RPMI8226 (cell line): ENCODE data around the gene VAV3.

Experiments used
- DNase-seq: peaks from one replicate; pipeline ENCODE4 v3.0.0-alpha.2; 2015

VAV3 gene

DNA sequence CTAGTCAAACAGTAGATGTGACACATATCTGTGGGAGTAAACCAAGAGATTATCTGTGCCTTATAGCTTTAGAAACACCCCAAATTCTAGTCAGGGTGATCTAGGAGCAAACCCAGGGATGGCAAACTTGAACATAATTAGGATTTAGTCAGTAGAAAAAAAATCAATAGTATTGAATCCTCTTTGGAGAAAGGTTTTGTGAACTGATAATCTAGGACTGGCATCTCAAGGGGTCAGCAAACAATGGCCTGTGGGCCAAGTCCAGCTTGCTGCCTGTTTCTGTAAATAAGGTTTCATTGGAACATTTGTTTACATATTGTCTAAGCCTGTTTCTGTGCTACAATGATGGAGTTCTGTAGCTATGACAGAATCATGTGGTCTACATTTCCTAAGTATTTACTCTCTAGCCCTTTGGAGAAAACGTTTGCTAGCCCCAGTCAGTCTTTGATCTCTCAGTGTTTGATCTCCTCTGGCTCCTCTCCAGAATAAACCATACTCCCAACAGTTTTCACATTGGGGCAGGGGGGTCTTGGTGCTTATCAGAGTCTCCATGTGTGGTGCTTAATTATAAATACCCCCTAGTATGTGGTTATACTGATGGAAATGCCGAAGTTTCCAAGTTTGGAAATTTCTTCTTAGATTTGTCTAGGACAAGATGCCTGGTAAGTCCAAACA lies 438.3 kb downstream of the VAV3 start:
- no peak for DNase-seq

DNA sequence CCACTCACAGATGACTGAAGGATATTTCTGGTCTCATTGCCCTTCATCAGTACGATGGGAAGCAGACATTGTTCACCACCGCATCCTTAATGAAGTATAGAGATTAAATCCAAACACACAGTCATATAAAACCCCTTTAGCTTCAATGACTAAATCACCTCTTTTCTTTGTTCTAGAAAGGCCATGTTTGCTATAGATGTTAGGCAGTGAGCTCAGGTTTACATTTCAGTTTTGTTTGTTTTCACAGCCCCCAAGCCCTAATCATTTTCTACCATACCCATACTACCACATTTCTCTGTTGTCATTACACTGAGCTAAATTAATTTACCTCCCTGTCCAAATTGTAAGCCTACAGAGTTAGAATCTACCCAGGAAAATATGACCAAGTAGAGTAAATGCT lies 439.0 kb downstream of the VAV3 start:
- DNase-seq = no peak

DNA sequence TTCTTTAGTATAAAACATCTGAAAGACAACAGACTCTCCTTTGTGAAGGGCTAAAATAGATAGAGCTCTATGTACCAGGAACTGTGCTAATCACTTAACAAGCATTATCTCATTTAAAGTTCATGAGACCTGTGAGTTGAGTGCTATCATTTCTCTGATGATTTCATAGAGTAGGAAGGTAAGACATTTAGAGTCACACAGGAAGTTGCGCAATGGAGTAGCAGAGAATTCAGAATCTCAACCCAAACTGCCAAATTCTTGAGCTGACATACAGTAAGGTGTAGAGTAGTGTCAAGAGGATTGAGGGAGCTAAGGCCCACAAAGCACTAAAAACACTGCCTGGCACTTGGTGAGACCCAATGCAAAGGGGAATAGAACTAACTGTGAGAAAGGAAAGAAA lies 439.8 kb downstream of the VAV3 start:
- no peak for DNase-seq

DNA sequence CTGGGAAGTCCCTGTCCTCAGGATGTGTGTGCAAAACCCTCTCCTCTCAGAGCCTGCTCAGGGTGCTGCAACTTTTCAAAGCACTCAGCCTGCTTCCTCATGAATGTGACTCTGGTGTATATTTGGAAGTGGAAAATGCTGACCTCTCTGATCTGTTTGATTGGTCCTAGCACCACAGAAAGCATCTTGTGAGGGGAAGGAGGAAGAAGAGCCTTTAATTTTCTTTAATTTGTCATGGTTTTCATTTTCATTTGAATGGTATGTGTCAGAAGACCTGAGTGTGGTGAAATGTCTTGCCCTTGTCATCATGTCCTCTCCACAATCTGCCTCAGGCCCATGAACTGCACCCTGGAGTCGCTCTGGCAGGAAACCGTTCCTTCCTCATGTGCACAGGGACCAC lies 440.7 kb downstream of the VAV3 start:
- DNase-seq = no peak

DNA sequence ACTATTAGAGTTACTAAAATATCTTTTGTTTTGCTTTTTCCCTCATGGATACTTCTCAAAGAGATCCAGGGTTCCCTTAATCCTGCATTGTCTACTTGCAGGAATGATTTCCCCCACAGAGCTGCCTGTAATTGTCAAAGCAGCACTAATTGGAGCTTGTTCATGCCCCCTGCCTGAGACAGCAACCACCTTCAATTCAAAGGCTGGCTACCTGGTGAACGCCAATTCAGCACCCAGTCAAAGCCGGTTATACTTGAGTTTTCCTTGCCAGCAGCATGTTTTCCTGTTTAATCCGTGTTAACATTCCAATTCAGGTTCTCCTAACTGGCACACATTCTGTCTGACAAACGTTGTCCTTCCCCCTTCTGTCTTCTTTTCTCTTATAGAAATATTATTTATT lies 441.2 kb downstream of the VAV3 start:
- DNase-seq = no peak

DNA sequence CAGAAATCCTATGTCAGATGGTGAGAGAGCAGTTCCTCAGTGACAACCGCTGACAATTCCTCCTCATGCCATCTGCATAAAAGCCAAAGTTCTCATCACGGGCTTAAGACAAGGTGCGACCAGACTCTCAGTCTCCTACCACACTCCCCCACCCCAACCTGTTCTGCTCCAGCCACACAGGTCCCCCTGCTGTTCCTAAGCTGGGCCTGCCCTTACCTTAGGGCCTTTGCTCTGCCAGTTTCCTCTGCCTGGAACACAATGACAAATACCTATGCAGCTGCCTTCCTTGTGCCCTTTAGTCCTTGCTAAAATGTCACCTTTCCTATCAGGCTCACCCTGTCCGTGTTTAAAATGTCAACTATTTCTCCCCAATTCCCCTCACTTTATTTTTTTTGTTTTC lies 441.9 kb downstream of the VAV3 start:
- no peak for DNase-seq
